ENCODE measurements around the gene ZP1.
"Not testable (repeated sequence)": the region's sequence is repeated elsewhere in the genome, so short reads cannot be mapped to it uniquely, and the experiment has no call there.

GRCh38 chr11:60909680-60910280 is 42.4 kb downstream of the ZP1 start:
- TF ChIP-seq CTCF, POLR2A, POLR2AphosphoS5 (IDR thresholded peaks at IDR 0.05): not testable (repeated sequence)

Data from breast epithelium (tissue), 3 donors.